ENCODE measurements around the gene POU5F2.

Gene POU5F2

DNA sequence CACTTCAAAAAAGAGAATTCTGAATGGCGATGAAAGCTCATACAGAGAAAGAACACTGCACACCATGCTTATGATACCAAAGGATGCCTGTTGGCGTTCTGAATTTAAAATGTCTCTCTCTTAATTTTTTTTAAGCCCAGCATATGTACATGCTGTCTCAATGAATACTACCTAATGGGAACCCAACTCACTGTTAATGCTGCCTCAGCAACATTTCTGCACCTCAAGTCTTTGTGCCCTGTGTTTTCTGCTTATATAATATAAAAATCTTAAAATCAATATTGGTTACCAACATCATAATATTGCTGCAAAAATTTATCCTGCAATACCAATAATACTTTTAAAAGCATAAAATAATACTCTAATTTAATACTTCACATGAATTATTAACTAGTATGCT lies 44.1 kb upstream of the POU5F2 start:
- no peaks in the 10 kb centered on the region for H3K36me3 ChIP-seq (ENCODE audit: low read depth)
- ATAC-seq (ENCODE audit: low read depth) = no peak
- no peaks in the 10 kb centered on the region for H3K9me3 ChIP-seq (ENCODE audit: severe bottlenecking)
- peaks cover 7% of the 10 kb centered on the region for H3K4me1 ChIP-seq (ENCODE audit: insufficient read depth, poor library complexity, severe bottlenecking)
- no peaks in the 10 kb centered on the region for H3K27me3 ChIP-seq (ENCODE audit: insufficient read depth, poor library complexity, severe bottlenecking)
- H3K4me3 ChIP-seq (ENCODE audit: severe bottlenecking) = no peak overlapping the region
- no peak for DNase-seq (ENCODE audit: low spot score)
- no peak overlapping the region for H3K27ac ChIP-seq (ENCODE audit: poor library complexity, severe bottlenecking)
- TF ChIP-seq, protein P1, sequence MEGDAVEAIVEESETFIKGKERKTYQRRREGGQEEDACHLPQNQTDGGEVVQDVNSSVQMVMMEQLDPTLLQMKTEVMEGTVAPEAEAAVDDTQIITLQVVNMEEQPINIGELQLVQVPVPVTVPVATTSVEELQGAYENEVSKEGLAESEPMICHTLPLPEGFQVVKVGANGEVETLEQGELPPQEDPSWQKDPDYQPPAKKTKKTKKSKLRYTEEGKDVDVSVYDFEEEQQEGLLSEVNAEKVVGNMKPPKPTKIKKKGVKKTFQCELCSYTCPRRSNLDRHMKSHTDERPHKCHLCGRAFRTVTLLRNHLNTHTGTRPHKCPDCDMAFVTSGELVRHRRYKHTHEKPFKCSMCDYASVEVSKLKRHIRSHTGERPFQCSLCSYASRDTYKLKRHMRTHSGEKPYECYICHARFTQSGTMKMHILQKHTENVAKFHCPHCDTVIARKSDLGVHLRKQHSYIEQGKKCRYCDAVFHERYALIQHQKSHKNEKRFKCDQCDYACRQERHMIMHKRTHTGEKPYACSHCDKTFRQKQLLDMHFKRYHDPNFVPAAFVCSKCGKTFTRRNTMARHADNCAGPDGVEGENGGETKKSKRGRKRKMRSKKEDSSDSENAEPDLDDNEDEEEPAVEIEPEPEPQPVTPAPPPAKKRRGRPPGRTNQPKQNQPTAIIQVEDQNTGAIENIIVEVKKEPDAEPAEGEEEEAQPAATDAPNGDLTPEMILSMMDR (IDR thresholded peaks at IDR 0.05; ENCODE audit: poor library complexity, severe bottlenecking) = no peak

DNA sequence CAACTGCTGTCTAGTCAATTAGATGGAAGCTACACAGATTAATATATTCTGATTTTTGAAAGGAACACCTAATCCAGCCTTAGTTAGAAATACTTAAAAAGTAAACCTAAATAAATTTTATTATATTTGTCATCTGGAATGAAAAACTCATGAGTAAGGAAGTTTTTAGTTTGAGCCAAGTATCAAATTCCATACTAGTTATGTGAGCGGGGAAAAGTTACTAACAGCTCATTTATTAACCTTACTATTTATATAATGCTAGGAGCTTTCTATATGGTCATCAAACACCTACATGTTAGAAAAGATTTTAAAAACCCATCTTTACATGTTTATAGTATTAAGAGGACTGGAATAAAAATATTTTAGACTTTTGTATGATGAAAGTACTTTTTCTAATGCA lies 41.6 kb upstream of the POU5F2 start:
- Histone ChIP-seq H3K27ac (ENCODE audit: poor library complexity, severe bottlenecking) (no peak overlapping the region), H3K4me1 (ENCODE audit: insufficient read depth, poor library complexity, severe bottlenecking) (no peaks in the 10 kb centered on the region), H3K9me3 (ENCODE audit: severe bottlenecking) (no peaks in the 10 kb centered on the region), H3K36me3 (ENCODE audit: low read depth) (no peaks in the 10 kb centered on the region), H3K4me3 (ENCODE audit: severe bottlenecking) (no peak overlapping the region), H3K27me3 (ENCODE audit: insufficient read depth, poor library complexity, severe bottlenecking) (no peaks in the 10 kb centered on the region)
- TF ChIP-seq, protein P1 (IDR thresholded peaks at IDR 0.05; ENCODE audit: poor library complexity, severe bottlenecking) = no peak
- DNase-seq (ENCODE audit: low spot score) (no peak), ATAC-seq (ENCODE audit: low read depth) (no peak)

DNA sequence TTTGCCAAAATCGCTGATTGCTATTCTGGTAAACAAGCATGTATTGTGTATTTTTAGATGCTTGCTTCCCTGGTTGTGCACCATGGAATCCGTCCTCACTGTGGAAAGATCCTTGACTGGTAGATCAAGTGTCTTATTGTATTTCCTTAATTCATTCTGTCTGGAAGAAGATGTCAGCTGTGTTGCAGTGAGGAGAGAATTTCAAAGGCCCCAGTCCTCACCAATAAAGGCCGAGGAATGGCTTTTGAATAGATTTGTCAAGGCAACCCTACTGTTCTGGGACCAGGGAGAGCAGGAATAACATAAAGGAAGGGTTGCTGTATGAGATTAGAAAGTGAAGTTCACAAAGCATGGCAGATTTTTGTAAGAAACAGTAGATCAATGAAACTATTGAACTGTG lies 36.2 kb upstream of the POU5F2 start:
- no peak overlapping the region for H3K4me3 ChIP-seq (ENCODE audit: severe bottlenecking)
- no peaks in the 10 kb centered on the region for H3K9me3 ChIP-seq (ENCODE audit: severe bottlenecking)
- no peaks in the 10 kb centered on the region for H3K36me3 ChIP-seq (ENCODE audit: low read depth)
- no peak overlapping the region for H3K27ac ChIP-seq (ENCODE audit: poor library complexity, severe bottlenecking)
- TF ChIP-seq, protein P1 (IDR thresholded peaks at IDR 0.05; ENCODE audit: poor library complexity, severe bottlenecking) = no peak
- ATAC-seq (ENCODE audit: low read depth) (no peak), DNase-seq (ENCODE audit: low spot score) (no peak)
- no peaks in the 10 kb centered on the region for H3K4me1 ChIP-seq (ENCODE audit: insufficient read depth, poor library complexity, severe bottlenecking)
- H3K27me3 ChIP-seq (ENCODE audit: insufficient read depth, poor library complexity, severe bottlenecking) = no peaks in the 10 kb centered on the region

DNA sequence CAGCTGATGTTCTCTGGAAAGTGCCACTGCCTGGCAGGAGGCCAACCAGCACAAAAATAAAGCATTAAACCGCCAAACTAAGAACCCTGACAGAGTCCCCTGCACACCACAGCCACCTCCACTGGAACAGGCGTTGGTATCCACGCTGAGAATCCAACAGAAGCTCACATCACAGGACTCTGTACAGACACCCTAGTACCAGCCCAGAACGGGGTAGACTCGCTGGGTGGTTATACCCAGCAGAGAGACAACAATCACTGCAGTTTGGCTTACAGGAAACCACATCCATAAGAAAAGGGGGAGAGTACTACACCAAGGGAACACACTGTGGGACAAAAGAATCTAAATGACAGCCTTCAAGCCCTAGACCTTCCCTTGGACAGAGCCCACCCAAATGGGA lies 15.0 kb upstream of the POU5F2 start:
- no peak; the same call in 2 of the 3 replicates for ATAC-seq (ENCODE audit: low read depth)
- no peak for DNase-seq (ENCODE audit: low spot score)
- no peaks in the 10 kb centered on the region for H3K4me1 ChIP-seq (ENCODE audit: insufficient read depth, poor library complexity, severe bottlenecking)
- H3K36me3 ChIP-seq (ENCODE audit: low read depth) = no peaks in the 10 kb centered on the region
- TF ChIP-seq, protein P1 (IDR thresholded peaks at IDR 0.05; ENCODE audit: poor library complexity, severe bottlenecking) = no peak
- no peaks in the 10 kb centered on the region for H3K9me3 ChIP-seq (ENCODE audit: severe bottlenecking)
- no peak overlapping the region for H3K4me3 ChIP-seq (ENCODE audit: severe bottlenecking)
- no peaks in the 10 kb centered on the region for H3K27me3 ChIP-seq (ENCODE audit: insufficient read depth, poor library complexity, severe bottlenecking)
- no peak overlapping the region for H3K27ac ChIP-seq (ENCODE audit: poor library complexity, severe bottlenecking)

DNA sequence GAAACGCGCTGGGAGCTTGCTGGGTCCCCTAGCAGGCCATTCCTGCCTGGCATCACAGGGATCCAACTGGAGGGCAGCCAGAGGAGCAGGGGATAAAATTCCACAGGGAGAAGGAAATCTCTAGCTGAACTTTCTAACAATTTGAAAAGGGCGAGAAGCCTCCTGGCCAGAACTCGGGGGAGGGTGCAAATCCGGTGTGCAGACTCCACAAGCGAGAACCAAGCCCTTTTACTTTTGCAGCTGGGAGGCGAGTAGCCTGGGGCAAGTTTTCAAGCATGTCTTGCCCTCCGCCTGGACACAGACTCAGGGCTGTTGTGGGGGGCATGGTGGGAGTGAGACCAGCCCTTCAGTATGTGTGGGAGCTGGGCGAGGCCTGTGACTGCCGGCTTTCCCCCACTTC lies 14.3 kb upstream of the POU5F2 start:
- H3K4me1 ChIP-seq (ENCODE audit: insufficient read depth, poor library complexity, severe bottlenecking) = no peaks in the 10 kb centered on the region
- H3K9me3 ChIP-seq (ENCODE audit: severe bottlenecking) = no peaks in the 10 kb centered on the region
- TF ChIP-seq, protein P1 (IDR thresholded peaks at IDR 0.05; ENCODE audit: poor library complexity, severe bottlenecking) = no peak
- no peaks in the 10 kb centered on the region for H3K36me3 ChIP-seq (ENCODE audit: low read depth)
- no peak overlapping the region for H3K27ac ChIP-seq (ENCODE audit: poor library complexity, severe bottlenecking)
- ATAC-seq (ENCODE audit: low read depth) (no peak), DNase-seq (ENCODE audit: low spot score) (no peak)
- H3K27me3 ChIP-seq (ENCODE audit: insufficient read depth, poor library complexity, severe bottlenecking) = no peaks in the 10 kb centered on the region
- no peak overlapping the region for H3K4me3 ChIP-seq (ENCODE audit: severe bottlenecking)
